SHP77 treated with DMSO at 0.1 percent for 48 hours (cell line): Measurements from ENCODE around the gene PDZK1IP1.
"Not testable (repeated sequence)": the region's sequence is repeated elsewhere in the genome, so short reads cannot be mapped to it uniquely, and the experiment has no call there.

Experiments used
- DNase-seq: peaks from one replicate; lab custom pipeline; 2025; lab: John Stamatoyannopoulos, UW

Gene PDZK1IP1

DNA sequence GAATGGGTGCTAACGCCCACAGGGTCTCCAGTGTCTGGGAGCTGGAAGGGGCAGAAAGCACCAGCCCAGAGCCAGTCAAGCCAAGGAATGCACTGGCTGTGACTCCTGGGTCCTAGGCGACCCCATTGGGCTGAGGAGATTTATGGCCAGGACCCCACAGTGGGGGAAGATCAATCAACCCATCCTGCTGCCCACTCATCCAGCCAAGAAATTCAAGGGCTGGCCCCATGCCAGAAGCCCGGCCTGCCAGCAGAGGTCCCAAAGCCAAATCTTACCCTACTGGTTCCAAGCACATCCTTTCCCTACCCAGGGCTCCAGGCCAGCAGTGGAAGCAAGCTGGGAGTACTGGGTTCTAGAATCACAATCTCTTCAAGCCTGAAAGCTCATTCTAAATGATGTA lies 6.8 kb upstream of the PDZK1IP1 start:
- no peak for DNase-seq

DNA sequence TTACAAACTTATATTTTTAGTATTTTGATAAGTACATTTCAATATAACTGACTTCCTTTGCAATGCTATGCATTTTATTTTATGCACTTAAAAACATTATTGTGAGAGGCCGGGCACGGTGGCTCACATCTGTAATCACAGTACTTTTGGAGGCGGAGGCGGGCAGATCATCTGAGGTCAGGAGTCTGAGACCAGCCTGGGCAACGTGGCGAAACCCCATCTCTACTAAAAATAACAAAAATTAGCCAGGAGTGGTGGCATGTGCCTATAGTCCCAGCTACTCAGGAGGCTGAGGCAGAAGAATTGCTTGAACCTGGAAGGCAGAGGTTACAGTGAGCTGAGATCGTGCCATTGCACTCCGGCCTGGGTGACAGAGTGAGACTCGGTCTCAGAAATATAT lies 6.1 kb upstream of the PDZK1IP1 start:
- not testable (repeated sequence) for DNase-seq

- no peak for DNase-seq
These were observed 4.5 kb upstream of the PDZK1IP1 start for GRCh38 chr1:47194311-47194710.

GRCh38 chr1:47193496-47193895 lies 3.7 kb upstream of the PDZK1IP1 start:
- not testable (repeated sequence) for DNase-seq

DNA sequence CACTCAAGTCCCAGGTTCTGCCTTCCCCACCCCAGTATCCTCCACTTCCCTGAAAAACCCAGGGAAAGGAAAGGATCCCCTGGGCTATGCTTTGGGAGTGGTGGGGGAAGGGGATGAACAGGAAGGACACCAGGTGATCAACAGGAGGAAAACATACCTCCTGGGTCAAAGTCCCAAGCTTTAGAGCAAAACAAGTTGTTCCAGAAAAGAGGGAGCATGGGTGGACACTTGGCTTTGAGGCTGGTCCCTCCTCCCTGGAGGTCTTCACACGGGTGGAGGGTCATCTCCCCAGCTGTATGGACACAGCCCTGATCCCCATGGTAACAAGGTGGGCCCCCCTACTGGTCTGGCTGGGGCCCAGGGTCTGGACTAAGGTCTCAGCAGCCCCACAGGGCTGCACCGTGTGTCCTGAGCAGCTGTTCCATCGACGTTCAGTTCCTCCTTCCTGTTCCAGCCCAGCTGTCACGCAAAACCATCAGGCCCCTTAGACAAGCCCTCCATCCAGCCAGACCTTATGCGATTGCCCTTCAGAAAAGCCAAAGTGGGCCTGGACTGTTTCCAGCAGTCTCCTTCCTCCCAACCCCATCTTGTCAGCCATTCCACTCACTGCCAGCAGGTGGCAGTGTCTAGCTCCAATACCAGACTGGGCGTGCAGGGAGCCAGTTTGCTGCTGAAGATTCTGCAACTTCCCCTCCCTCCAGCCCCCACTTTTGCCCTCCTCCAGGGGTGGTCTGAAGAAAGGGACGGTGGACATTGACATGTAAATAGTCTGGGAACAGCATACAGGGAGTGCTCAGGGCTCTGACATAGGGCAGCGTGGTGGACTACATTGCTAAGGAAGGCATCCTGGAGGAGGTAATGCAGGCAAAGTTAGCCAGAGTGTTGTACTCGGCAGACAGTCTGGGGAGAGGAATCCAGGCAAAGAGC lies 2.9 kb upstream of the PDZK1IP1 start:
- peak; percentile 21 for DNase-seq

DNA sequence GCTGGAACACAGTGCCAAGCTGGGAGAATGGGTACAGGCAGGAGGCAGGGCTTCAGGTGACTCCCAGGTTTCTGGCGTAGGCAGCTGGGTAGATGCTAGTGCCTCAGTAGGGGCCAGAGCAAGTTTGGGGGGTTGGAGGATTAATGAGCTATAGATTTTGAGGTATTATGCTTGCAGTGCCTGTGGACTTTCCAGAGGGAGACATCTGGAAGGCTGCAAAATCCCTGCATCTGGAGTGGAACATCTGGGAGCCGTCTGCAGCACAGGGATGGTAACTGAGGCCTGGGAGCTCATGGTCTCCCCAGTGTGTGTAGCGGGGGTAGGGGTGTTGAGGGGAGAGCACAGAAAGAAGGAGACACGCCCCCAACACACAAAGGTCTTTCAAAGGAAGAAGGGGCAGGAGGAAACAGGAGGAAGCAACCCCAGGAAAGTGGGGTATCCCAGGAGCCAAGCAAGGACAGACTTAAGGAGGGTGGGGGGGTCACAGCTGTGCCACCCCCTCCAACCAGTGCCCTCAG lies 2.2 kb upstream of the PDZK1IP1 start:
- no peak for DNase-seq

GRCh38 chr1:47190857-47191256 lies 1.0 kb upstream of the PDZK1IP1 start:
- no peak for DNase-seq

- no peak for DNase-seq
These were observed 646 bp upstream of the PDZK1IP1 start for GRCh38 chr1:47190509-47190855.

DNA sequence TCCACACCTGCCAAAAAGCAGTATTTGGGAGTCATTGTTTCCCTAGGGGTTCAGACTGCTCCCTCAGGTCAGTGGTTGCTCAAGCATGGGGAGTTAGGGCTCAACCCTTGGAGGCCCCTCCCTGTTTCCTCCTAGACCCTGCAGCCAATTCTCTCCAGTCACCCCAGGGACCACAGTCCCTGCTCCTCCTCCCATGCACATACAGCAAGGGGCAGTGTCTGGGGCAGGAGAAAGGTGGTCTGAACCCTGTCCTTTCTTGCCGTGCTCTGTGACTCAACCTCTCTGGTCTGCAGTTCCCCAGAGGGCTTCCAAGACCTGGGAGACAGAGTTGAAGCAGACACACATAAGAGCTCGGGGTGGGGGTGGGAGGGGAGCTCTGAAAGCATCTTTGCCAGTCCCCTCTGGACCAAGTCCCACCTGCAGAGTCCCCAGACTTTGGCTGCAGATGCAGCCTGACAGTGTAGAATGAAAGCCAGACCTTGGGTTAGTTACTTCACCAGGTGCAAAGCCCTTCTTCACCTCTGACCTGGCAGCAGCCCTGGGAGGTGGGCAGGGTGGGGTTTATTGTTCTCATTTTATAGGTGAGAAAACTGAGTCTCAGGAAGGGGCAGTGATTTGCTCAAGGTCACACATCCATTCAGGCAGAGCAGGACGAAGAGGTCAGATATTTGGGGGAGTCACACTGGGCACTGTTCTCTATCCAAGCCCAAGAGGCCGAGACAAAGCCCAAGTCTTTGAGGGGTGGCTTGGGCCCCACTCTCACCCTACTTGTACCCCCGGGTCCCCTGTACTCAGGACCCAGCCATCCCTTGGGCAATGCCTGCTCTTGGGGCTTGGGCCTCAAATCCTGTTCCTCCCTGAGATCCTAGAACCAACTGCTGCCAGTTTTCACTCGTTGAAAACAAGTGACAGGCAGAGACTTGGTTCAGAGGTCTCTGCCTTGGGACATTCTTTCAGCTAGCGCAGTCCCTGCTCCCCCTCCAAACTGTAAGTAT lies 748 bp downstream of the PDZK1IP1 start:
- no peak for DNase-seq

DNA sequence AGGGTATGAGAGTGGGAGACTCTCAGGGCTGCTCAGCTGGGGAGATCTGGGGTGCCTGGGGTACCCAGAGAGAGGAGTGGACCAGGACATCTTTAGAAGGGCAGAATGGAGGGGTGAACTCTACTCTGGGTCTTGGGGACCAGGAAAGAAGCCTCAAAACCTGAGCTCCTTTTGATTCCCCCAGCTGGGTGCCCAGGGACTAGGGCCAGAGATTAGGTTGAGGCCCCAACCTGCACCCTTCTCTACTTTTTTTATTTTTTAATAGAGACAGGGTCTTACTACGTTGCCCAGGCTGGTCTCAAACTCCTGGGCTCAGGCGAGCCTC lies 1.9 kb downstream of the PDZK1IP1 start:
- no peak for DNase-seq

DNA sequence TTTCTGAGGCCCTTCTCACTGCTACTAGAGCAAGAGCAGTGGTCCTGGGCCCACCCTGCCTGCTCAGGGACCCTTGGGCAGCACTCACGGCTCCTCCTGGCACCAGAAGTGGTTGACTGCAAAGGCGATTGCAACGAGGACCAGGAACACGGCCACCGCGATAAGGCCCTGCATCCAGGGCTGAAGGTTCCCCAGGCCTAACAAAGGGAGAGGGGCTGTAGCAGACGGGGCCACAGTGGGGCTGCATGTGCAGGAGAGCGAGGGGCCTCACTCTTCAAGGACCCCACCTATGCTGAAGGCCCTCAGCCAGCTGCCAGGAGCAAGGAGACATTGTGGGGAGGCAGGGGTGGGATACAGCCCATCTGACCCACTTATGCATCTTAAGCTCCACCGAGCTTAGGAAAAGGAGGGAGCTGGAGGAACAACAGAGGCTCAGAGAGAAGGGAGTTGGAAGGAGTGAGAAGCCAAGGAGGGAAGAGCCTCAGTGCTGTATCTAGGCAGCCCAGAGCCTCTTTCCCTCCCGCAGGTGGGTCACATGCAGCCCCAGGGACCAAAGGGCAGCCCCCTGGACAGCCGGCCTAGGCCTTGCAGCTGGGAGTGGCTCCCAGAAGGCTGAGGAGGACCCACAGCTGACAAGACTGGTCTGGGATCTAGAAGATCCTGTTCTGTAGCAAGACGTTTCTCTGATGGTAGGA lies 2.5 kb downstream of the PDZK1IP1 start:
- no peak for DNase-seq

- DNase-seq: no peak
These were observed 3.3 kb downstream of the PDZK1IP1 start for GRCh38 chr1:47186267-47187185.

- DNase-seq: no peak
These were observed 4.8 kb downstream of the PDZK1IP1 start for GRCh38 chr1:47184822-47185677.

DNA sequence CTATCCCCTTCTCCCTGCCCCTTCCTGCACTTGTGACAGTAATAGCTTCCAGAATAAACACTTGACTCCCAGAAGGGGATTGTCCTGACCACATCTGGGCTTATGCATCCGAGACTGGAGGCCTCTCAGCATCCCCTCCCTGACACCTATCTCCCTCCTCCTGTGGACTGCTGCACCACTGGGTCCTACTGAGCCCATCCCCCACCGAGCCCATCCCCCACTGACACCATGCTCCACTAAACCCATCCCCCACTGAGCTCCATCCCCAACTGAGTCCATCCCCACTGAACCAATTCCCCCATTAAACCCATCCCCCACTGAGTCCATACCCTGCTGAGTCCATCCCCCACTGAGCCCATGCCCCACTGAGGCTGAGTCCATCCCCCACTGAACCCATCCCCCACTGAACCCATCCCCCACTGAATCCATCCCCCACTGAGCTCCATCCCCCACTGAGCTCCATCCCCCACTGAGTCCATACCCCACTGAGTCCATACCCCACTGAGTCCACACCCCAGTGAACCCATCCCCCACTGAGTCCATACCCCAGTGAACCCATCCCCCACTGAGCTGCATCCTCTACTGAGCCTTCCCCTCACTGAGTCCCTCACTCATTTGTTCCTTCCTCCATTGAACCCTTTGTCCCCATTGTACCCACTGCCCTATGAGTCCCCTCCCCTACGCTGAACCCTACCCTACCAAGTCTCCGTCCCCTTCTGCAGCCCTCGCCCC lies 5.6 kb downstream of the PDZK1IP1 start:
- no peak for DNase-seq

GRCh38 chr1:47183308-47184089 lies 6.3 kb downstream of the PDZK1IP1 start:
- no peak for DNase-seq

DNA sequence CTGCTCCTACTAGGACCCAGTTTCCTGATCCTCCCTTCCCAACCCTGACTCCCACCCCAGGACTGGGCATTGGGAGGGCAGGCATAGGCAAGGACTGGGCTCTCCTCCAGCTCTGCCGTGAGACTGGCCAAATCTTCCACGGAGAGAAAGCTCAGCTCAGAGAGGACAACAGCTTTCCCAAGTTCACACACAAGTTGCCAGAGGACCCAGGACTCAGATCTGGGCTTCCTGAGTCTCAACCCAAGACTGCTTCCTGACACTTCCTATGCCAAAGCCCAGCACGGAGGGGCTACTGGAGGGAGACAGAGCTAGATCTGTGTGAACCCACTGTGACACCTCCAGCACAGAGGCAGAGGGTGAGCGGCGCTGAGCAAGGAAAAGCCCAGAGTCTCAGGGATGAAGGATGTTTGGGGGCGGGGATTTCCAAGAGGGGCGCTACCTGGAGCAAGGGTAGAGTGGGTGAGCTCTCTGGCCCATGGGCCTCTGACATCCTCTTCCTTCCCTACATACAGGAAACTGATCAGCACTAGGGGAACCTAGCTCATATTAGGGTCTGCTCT lies 7.1 kb downstream of the PDZK1IP1 start:
- DNase-seq: no peak

GRCh38 chr1:47181955-47182675 lies 7.7 kb downstream of the PDZK1IP1 start:
- DNase-seq: no peak
